Panc1 (cell line): ENCODE results near the gene RGMA. TPM values are rescaled to one million over a fixed set of nuclear protein-coding genes. Genes with fewer than 3 reads are reported as not detected.

Experiments
- ATAC-seq: fragments of 200-7000 bp; cut with Tn5 transposase; 2 replicates; pipeline ENCODE4 v1.9.1; 2020; ENCODE audit warnings: mild to moderate bottlenecking, moderate library complexity
- BruUV-seq: library from RNA; stranded (reverse); fragments of 400-500 nt; replicated peaks from 2 replicates; lab custom pipeline; 2021; lab: Mats Ljungman, UMichigan
- CTCF ChIA-PET: fragments of 300-600 bp; sonication (Branson Sonifier 250); formaldehyde crosslinking; loops from one replicate; lab custom pipeline; 2022; ENCODE audit warnings: antibody characterized with exemption; lab: Charles Lee
- POLR2A ChIA-PET: fragments of 300-600 bp; sonication (Branson Sonifier 250); formaldehyde crosslinking; loops from one replicate; lab custom pipeline; 2022; ENCODE audit warnings: antibody characterized with exemption; lab: Charles Lee
- DNase-seq: peaks from one replicate; pipeline ENCODE4 v3.0.0-alpha.2; 2010; ENCODE audit warnings: low read depth, low spot score
- H3K27ac ChIP-seq: 2 replicates; pipeline ENCODE4 v1.5.1; 2011; ENCODE audit warnings: mild to moderate bottlenecking, low read length, inconsistent platforms
- H3K27me3 ChIP-seq: fragments of 200-500 bp; sonication (Bioruptor generic); 2 replicates; pipeline ENCODE4 v1.6.0; 2014; ENCODE audit warnings: low read length, inconsistent platforms; ENCODE audit not compliant: control insufficient read depth, insufficient read depth
- H3K36me3 ChIP-seq: fragments of 200-500 bp; sonication (Bioruptor generic); 2 replicates; pipeline ENCODE4 v1.5.1; 2014; ENCODE audit warnings: inconsistent platforms, mild to moderate bottlenecking, low read length, moderate library complexity; ENCODE audit not compliant: control insufficient read depth, insufficient read depth
- H3K4me1 ChIP-seq: 2 replicates; pipeline ENCODE4 v1.5.1; 2011; ENCODE audit warnings: inconsistent platforms, mild to moderate bottlenecking, low read length, moderate library complexity; ENCODE audit not compliant: control insufficient read depth, insufficient read depth
- H3K4me3 ChIP-seq, 2 experiments: 2 replicates each; pipeline ENCODE4 v1.5.1; 2011 to 2012; ENCODE audit warnings: low read depth in 2 of 2, low read length in 2 of 2, mild to moderate bottlenecking in 2 of 2, inconsistent platforms in 1 of 2, moderate library complexity in 1 of 2
- H3K9me3 ChIP-seq: fragments of 200-500 bp; sonication (Bioruptor generic); 2 replicates; pipeline ENCODE4 v1.5.1; 2014; ENCODE audit warnings: low read depth, mild to moderate bottlenecking, inconsistent platforms, low read length, moderate library complexity; ENCODE audit not compliant: control insufficient read depth, insufficient read depth
- CTCF ChIP-seq: fragments of 450-650 bp; IDR thresholded peaks from 2 replicates; pipeline ENCODE4 v1.5.1; 2017; ENCODE audit warnings: mild to moderate bottlenecking
- POLR2AphosphoS5 ChIP-seq: IDR thresholded peaks from 2 replicates; pipeline ENCODE4 v1.6.1; 2012; ENCODE audit warnings: mild to moderate bottlenecking, low read depth, low read length, moderate library complexity
- REST ChIP-seq, 2 experiments: IDR thresholded peaks; 2 replicates each; pipeline ENCODE4 v1.6.1; 2011 to 2012; ENCODE audit warnings: low read depth in 2 of 2, control low read depth in 1 of 2, low read length in 1 of 2, mild to moderate bottlenecking in 1 of 2, moderate library complexity in 1 of 2; ENCODE audit not compliant: insufficient read depth in 1 of 2
- SIN3A ChIP-seq: IDR thresholded peaks from 2 replicates; pipeline ENCODE4 v1.6.1; 2012; ENCODE audit warnings: low read depth, mild to moderate bottlenecking, low read length, moderate library complexity, borderline replicate concordance; ENCODE audit not compliant: insufficient read depth
- TCF7L2 ChIP-seq: IDR thresholded peaks from 2 replicates; pipeline ENCODE4 v1.6.1; 2011; ENCODE audit warnings: mild to moderate bottlenecking, low read depth, low read length, inconsistent platforms
- in situ Hi-C: cut with HindIII; loops from 2 replicates; pipeline ENCODE4 v1.10.0; 2016; ENCODE audit warnings: low sequenced_read_pairs, low pct_unique_long_range_greater_than_20kb
- intact Hi-C: fragments of 100-400 bp; cut with micrococcal nuclease; formaldehyde crosslinking; loops from one replicate; pipeline ENCODE4 v1.10.0; 2022; ENCODE audit not compliant: unreplicated experiment
- total RNA-seq: library from RNA; stranded (reverse); gene quantifications from one replicate; pipeline ENCODE4 v1.2.1, GENCODE V29; 2021; ENCODE audit not compliant: unreplicated experiment

RGMA gene
- total RNA-seq, 1 experiment from 2014 or later, result 0.62 TPM

GRCh38 chr15:93042211-93042610, 46.8 kb downstream of the RGMA start:
- BruUV-seq, result no TSS peak
- Histone ChIP-seq H3K4me3 (no peak overlapping the region), H3K4me1 (no peaks in the 10 kb centered on the region; the same call in 1 of the 2 replicates), H3K36me3 (no peaks in the 10 kb centered on the region), H3K27ac (no peak overlapping the region), H3K9me3 (no peaks in the 10 kb centered on the region), H3K27me3 (no peaks in the 10 kb centered on the region)
- TF ChIP-seq CTCF, result no peak
- no peak for TF ChIP-seq POLR2AphosphoS5
- TF ChIP-seq TCF7L2, result no peak
- no peak for TF ChIP-seq REST (IDR thresholded peaks at IDR 0.05; ENCODE audit: insufficient read depth in 1 of 2, low read depth in 2 of 2, low read length in 1 of 2)
- no peak for TF ChIP-seq SIN3A
- ATAC-seq (no peak), DNase-seq (no peak)
- in situ Hi-C loops (no loop called here), intact Hi-C loops (no loop called here)
- POLR2A ChIA-PET, result no interaction called here
- CTCF ChIA-PET, result no interaction called here

GRCh38 chr15:93041159-93041547, 47.9 kb downstream of the RGMA start:
- no TSS peak for BruUV-seq
- in situ Hi-C loops, result no loop called here
- intact Hi-C loops, result no loop called here
- no peak for DNase-seq
- Histone ChIP-seq H3K9me3 (no peaks in the 10 kb centered on the region), H3K27me3 (no peaks in the 10 kb centered on the region), H3K4me3 (no peak overlapping the region), H3K36me3 (no peaks in the 10 kb centered on the region), H3K4me1 (no peaks in the 10 kb centered on the region; the same call in 1 of the 2 replicates), H3K27ac (no peak overlapping the region)
- ATAC-seq, result no peak
- TF ChIP-seq REST (IDR thresholded peaks at IDR 0.05; ENCODE audit: insufficient read depth in 1 of 2, low read depth in 2 of 2, low read length in 1 of 2) (no peak), CTCF (no peak), SIN3A (no peak), TCF7L2 (no peak), POLR2AphosphoS5 (no peak)
- ChIA-PET POLR2A (no interaction called here), CTCF (interaction anchor here (0.6 kb wide), 1 partner anchor 461 kb away, joined by 8 read pairs; no protein-coding TSS in a partner anchor)
